NCI-H82 (cell line): ENCODE data around the gene PRXL2C.
"Not testable (repeated sequence)": the region's sequence is repeated elsewhere in the genome, so short reads cannot be mapped to it uniquely, and the experiment has no call there.

Source experiments
- DNase-seq: peaks from one replicate; lab custom pipeline; 2025; lab: John Stamatoyannopoulos, UW

The PRXL2C gene

DNA sequence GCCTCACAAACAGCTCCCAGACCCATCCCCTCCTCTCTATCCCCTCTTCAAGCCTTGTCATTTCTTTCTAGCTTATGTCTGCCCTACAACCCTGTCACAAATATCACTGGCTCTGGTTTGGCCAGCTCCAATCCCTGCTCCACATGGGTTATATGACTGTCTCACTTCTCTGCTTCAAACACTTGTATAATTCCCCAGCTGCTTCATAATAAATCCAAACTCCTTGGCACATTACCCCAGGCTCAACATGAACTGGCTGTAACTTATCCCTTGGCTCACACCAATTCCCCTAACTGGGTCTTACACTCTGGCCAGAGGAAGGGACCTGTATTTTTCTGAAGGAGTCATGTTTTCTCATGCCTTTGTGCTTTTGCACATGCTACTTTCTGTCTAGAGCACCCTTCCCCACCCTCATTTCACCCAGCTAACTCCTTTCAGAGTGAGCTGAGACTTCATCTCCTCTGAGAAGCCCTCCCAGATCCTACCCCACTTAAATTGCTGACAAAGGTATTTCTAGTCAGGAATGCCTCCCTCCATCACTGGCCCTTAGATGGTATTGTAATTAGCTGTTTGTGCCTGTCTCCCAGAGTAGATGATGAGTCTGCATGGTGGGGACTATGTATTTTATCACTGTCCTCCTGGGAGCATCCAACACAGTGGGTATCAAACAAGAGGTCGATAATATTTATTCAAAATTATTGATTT, 5.3 kb downstream of the PRXL2C start:
- no peak for DNase-seq

- DNase-seq, result no peak
Measured at GRCh38 chr9:96646081-96646991, 8.8 kb downstream of the PRXL2C start.

GRCh38 chr9:96644137-96644536, 11.0 kb downstream of the PRXL2C start:
- DNase-seq, result no peak

DNA sequence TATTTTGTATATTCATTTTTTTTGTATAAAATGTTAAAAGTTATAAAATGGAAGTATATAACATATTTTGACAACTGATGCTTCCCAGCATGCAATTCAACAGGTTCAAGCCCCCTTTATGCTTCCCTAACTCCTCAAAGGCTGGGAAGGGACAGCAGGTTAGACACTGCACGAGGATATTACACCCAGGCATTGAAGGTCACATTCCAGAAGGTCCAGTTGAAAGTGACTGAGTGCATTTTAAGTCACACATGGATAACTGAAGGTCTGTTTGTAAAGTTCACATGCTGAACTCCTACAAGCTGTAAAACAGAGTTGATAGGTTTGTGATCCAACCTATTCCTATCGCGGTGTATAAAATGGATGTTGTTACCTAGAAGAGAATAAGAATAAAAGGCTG, 13.6 kb downstream of the PRXL2C start:
- DNase-seq, result no peak

GRCh38 chr9:96638606-96639364, 16.3 kb downstream of the PRXL2C start:
- DNase-seq, result no peak

- no peak for DNase-seq
Measured at GRCh38 chr9:96636368-96636767, 18.7 kb downstream of the PRXL2C start.

GRCh38 chr9:96633579-96633978, 21.5 kb downstream of the PRXL2C start:
- DNase-seq, result not testable (repeated sequence)

DNA sequence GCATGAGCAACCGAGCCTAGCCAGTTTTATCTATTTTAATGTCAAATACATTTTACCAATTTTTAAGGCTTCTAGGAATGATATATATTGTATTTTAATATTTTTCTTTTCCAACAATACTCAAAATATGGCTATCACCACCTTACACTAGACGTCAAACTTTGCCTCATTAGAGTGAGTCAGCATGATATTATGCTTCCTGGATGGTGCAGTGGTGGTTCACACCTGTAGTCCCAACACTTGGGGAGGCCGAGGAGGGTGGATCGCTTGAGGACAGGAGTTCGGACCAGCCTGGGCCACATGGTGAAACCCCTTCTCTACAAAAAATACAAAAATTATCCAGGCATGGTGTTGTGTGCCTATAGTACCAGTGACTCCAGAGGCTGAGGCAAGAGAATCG, 28.2 kb downstream of the PRXL2C start:
- DNase-seq, result no peak

DNA sequence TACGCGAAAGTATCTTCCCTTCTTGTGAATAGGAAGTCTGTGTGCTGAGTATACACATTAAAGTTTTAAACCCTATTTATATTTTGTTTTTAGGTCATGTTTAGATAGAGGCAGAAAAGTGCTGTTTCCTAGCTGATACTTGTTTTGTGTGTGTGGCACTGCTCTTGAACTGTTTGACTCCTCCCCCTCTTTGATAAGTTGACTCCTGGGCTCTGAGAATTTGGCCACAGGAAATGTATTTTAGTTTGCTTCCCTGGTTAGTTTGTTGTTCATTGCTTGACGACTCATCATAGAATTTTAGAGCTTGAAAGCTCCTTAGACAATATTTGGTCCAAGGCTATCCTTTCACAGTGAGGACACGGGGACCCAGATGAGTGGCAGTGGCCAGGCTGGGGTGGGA, 33.5 kb downstream of the PRXL2C start:
- DNase-seq, result no peak

DNA sequence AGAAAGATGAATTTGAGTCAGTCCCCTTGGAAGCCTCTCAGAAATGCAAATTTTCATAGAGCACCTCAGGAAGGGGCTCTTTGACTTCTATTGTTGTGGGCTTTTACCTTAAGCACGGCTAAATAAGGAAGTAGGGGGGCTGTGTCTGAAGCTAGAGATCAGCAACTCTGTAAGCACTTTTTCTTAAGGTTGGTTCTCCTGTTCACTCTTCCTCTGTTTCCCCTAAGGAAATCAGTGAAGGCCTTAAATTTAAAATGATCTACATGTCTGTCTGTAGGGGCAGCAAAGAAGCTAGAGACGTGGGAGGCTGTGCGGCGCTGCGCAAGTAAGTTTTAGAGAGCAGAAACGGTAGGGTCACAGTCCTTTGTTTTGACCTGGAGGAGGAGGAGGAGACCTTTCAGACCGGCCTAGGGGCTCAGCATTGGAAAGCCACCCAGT, 34.3 kb downstream of the PRXL2C start:
- DNase-seq, result no peak

DNA sequence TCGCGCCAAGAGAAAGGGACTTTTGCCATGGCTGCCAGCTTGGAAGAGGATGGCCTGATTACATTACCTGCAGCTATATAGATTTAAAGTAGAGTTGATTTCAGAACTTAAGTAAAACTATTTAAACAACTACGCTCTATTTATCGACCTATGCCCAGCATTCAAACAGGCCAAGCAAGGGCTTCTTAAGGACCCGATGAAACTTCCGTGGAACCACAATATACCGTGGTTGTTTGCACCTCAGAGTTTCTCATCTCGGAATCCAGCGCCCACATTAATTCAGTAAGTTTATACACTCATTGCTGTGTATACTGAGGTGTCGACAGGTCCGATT, 35.0 kb downstream of the PRXL2C start:
- DNase-seq, result no peak

DNA sequence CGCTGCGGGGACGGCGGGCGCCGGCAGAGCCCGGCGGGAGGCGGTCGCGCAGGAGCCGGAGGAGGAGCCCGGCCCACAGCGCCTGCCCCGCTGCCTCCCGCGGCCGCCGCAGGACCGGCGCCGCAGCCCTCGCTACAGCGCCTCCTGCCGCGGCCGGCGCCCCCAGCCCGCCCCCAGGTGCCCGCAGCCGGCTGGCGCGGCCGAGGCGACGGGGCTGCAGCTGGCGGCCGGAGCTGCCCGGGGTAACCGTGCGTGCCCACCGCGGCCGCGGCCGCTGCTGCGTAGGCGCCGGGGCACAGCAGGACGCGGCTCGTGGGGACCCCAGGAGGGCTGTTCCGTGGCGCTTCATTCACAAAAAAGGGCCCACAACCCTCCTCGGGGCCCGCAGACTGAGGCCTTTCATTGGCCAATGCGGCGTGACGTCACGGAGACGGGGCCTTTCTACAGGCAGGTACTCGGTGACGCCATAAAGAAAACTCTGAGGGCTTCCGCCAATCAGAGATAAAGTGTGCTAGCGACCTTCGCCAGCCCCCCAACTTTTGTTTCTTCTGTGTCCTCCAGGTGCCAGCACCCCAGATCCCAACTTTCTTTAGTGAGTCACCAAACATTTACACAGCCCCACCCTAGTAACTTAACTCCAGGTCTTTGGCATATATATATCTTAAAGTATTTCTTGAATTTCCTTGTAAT, 35.5 kb downstream of the PRXL2C start, which contains the start of gene CDC14B:
TSS of gene CDC14B (minus strand) at position 353 of the 690 bp plus-strand sequence. CDS start 465 bp downstream, outside the sequence.
- DNase-seq, result peak; percentile 87

DNA sequence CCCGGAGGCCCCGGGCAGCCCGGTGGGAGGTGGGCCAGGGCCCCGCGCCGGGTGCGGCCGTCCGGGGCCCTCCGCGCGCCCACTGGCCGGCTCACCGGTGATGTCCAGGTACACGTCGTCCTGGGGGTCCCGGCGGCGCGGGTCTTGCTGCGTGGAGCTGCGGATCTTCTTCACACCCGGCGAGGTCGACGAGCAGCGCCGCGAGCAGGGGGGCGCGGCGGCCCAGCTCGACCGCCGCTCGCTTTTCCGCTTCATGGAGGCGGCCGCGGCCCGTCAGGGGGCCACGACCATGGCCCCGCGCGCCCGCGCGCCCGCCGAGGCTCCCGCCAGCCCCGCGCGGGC, 36.0 kb downstream of the PRXL2C start:
- no peak for DNase-seq

DNA sequence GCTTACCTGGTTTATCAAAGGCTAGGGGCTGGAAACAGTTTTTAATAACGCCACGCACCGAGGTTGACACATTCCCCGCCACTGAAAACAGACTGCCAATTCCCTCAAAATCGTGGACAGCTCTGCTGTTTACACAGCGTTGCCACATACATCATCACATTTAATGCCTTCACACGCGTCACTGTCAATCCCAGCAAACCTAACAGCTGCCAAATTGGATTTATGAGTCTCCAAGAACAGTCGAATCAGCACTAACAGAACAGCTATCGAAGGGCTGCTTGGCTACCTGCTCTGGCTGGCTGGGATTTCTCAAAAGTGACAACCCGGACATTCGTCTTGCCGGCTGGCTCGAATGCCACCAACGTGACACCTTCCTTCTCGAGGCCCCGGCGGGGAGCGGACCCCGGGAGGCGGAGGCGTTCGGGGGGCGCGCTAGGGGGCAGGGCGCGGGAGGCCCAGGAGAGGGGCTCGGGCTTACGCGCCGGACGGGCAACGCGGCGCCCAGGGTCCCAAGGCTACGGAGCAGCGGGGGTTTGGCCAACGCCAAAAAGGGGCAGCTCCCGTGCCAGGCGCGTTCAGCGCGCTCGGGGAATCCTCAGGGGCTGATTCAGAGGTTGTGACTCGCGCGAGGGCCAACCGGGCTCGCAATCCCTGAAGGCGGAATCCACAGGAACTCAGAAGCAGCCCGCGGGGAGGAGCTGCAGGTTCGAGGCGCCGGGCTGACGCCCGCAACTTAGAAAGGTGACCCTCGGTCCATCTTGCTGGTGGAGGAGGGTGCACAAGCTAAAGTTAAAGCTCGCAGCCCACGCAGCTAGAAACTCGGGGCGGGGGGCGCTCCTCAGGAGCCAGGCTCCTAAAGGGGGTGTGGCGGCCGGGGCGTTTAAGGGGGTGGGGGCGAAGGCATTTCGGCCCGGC, 36.7 kb downstream of the PRXL2C start:
- DNase-seq, result peak; percentile 94

GRCh38 chr9:96617439-96618185, 37.5 kb downstream of the PRXL2C start:
- peak; percentile 40 for DNase-seq

DNA sequence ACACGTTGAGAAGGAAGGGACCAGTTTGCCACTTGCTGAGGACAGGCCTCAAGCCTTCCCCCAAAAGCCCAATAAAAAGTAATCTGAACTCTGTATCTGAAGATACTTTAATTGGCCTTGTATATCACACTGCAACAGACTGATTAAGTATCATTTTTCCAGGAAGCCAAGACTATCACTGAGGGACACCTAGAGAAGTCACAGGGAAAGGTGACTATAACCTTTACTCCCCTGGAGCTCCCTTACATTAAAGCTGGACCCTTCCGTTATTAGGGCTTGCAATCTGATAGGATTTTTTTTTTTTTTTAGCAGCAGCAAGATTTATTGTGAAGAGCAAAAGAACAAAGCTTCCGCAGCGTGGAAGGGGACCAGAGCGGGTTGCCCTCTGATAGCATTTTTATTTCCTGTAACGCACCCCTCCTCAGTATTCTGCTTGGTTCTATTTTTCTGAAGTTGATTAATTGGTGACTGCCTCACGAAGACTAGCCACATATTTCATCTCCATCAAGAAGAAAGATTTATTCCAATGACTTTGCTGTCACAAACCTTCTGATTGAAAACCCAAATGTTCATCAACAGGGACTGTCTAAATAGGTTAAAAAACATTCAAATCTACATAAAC, 38.2 kb downstream of the PRXL2C start:
- no peak for DNase-seq

DNA sequence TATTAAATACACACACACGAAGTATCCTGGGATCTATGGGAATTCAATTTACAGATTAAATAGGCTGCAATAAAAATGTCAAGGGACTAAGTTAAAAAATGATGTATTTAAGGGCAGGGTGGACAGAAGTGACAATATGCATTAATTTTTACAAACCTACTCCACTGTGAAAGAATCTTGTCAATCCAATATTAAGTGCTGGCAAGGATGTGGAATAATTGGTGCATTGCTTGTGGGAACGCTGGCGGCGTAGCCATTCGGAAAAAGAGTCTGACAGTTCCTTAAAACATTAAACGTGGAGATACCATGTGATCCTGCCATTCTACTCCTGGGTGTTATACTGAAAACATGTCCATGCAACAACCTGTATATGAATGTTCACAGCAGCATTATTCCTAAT, 39.7 kb downstream of the PRXL2C start:
- DNase-seq, result no peak

DNA sequence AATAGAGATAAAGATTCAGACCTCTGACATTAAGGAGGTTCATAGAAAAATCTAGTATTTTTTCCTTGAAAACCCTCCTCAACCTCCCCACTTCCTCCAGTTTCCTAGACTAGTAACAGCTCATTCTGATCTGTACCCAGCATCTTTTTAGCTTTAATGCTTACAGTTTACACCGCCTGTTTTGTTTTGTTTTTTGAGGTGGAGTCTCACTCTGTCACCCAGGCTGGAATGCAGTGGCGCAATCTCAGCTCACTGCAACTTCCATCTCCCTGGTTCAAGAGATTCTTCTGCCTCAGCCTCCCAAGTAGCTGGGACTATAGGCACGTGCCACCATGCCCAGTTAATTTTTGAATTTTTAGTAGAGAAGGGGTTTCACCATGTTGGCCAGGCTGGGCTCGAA, 40.5 kb downstream of the PRXL2C start:
- DNase-seq, result not testable (repeated sequence)

DNA sequence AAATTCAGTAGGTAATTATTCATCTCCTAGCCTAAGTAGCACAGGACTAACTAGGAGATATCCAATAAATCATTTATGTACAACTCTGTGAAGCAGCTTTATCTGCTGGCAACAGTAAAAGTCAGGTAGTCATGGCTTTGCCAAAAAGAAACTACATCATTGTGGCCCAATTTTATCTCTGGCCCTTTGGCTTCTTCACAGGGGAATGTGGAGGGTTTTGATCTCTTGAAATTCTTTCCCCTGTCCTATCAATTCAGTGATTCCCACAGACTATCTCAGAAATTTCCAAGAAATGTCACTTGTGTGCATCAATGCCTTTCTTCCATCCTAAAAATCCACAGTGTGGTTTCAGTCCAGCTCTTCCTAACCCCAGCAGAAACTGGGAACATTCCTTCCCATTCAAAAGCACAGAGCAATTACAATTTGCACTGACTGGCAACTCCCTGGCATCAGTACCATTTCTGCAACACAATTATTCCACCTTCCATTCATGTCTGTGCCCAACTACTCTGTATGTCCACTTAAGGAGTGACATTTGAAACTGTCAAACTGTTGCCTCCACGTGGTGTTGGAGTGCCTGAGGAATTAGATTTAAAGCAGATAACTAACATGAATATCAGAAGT, 42.0 kb downstream of the PRXL2C start:
- no peak for DNase-seq
